Measurements from ENCODE around the gene PDE4D. TPM values are rescaled to one million over a fixed set of nuclear protein-coding genes. Genes with fewer than 3 reads are reported as not detected.

Gene PDE4D
- total and polyA plus RNA-seq, 3 experiments from 2014 or later: 5.6 to 18.3 (median 17.7) TPM

DNA sequence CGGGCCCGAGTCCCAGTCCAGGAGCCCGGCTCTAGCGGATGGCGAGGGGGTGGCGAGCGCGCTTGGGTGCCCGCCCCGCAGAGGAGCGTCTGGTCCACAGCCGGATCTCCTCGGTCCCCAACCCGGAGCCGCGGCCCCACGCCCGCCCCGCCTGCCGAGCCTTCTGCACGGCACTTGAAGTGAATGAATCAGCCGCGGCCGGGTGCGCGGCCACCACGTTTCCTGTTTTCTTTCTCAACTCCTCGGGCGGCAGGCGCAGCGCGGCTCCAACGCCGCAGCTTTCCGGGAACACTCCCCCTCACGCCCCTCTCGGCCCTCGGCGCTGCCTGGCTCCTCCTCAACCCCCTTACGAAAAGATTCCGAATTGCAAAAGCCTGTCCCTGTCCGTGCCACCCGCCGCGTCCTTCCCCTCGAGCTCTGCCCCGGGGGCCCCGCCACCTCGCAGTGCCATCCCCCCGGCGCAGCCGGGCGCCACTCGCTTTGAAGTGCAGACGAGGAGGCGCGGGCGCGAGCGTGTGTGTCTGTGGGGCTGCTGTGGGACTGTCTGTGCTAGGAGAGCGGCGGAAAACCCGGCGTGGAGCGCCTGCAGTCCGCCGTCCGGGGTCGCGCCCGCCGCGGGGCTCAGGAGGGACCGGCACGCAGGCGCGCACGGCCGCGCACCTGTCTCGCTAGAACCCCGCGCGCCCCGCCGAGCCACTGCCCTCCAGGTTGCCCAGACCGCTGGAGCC is 854.1 kb downstream of the PDE4D start:
- DNase-seq: peak; percentile 80 to 95 (median 92)
- Histone ChIP-seq H3K27ac (ENCODE audit: low read depth, low read length) (peak overlapping the region; percentile 62), H3K36me3 (ENCODE audit: insufficient read depth, low read length) (no peaks in the 10 kb centered on the region), H3K4me3 (ENCODE audit: low read length) (peak overlapping the region; percentile 76), H3K4me1 (ENCODE audit: insufficient read depth, low read length) (peaks cover 46% of the 10 kb centered on the region), H3K9me3 (ENCODE audit: low read length) (no peaks in the 10 kb centered on the region), H3K27me3 (ENCODE audit: insufficient read depth, low read length, poor library complexity, severe bottlenecking) (no peaks in the 10 kb centered on the region)
- Mint-ChIP-seq H3K4me1 (peaks cover 47 to 70% (median 56%) of the 10 kb centered on the region in 3 donors), H3K9me3 (peaks cover 0 to 2% (median 0%) of the 10 kb centered on the region in 5 donors), H3K4me3 (peak overlapping the region; percentile 86 to 98 (median 92)), H3K27ac (peak overlapping the region; percentile 91 to 99 (median 98)), H3K27me3 (peaks cover 0 to 1% of the 10 kb centered on the region in 2 donors), H3K36me3 (peaks cover 0 to 43% (median 0%) of the 10 kb centered on the region in 3 donors)
- CTCF ChIA-PET: interaction anchor here (0.6 to 1.8 kb wide), 5 partner anchors 47 to 135 kb away, joined by 3 to 20 read pairs (median 8); no protein-coding TSS in a partner anchor
- POLR2A ChIA-PET: interaction anchor here (0.6 to 1.8 kb wide), 9 partner anchors 32 to 149 kb away, joined by 3 to 47 read pairs (median 6); no protein-coding TSS in a partner anchor

DNA sequence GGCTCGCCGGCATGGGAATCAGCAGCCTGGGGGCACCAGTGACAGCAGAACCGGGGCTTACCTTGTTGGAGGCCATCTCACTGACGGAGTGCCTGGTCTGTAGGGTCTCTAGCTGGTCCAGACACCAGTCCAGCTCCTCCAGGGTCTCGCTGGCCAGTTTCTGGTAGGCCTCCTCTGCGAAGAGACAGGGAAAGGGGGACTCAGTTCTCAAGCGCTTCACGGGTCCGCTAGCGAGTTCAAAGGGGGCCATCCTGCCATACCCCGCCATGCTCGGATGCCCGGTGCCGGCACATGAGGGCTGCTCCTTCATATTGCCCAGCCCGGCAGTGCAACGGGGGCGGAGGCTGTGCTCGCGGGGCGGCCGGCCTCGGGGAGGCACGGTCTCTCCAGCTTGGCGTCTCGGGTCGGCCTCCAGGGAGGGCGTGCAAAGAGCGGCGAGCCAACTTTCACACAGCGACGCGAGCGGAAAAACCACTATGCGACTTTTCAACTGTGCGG is 854.7 kb downstream of the PDE4D start:
- Mint-ChIP-seq H3K4me3 (peak overlapping the region; percentile 86 to 98 (median 92)), H3K27me3 (peaks cover 0 to 1% of the 10 kb centered on the region in 2 donors), H3K4me1 (peaks cover 53 to 76% (median 59%) of the 10 kb centered on the region in 3 donors), H3K9me3 (no peaks in the 10 kb centered on the region), H3K27ac (peak overlapping the region; percentile 91 to 99 (median 98)), H3K36me3 (peaks cover 0 to 47% (median 0%) of the 10 kb centered on the region in 3 donors)
- Histone ChIP-seq H3K27ac (ENCODE audit: low read depth, low read length) (peak overlapping the region; percentile 62), H3K9me3 (ENCODE audit: low read length) (no peaks in the 10 kb centered on the region), H3K4me3 (ENCODE audit: low read length) (peak overlapping the region; percentile 76), H3K36me3 (ENCODE audit: insufficient read depth, low read length) (no peaks in the 10 kb centered on the region), H3K27me3 (ENCODE audit: insufficient read depth, low read length, poor library complexity, severe bottlenecking) (no peaks in the 10 kb centered on the region), H3K4me1 (ENCODE audit: insufficient read depth, low read length) (peaks cover 47% of the 10 kb centered on the region)
- ChIA-PET CTCF (interaction anchor here (0.6 to 1.8 kb wide), 5 partner anchors 48 to 135 kb away, joined by 3 to 20 read pairs (median 8); no protein-coding TSS in a partner anchor), POLR2A (interaction anchor here (0.6 to 1.8 kb wide), 9 partner anchors 32 to 149 kb away, joined by 3 to 47 read pairs (median 6); no protein-coding TSS in a partner anchor)
- DNase-seq: peak in 1 of 5 donors; percentile 45

DNA sequence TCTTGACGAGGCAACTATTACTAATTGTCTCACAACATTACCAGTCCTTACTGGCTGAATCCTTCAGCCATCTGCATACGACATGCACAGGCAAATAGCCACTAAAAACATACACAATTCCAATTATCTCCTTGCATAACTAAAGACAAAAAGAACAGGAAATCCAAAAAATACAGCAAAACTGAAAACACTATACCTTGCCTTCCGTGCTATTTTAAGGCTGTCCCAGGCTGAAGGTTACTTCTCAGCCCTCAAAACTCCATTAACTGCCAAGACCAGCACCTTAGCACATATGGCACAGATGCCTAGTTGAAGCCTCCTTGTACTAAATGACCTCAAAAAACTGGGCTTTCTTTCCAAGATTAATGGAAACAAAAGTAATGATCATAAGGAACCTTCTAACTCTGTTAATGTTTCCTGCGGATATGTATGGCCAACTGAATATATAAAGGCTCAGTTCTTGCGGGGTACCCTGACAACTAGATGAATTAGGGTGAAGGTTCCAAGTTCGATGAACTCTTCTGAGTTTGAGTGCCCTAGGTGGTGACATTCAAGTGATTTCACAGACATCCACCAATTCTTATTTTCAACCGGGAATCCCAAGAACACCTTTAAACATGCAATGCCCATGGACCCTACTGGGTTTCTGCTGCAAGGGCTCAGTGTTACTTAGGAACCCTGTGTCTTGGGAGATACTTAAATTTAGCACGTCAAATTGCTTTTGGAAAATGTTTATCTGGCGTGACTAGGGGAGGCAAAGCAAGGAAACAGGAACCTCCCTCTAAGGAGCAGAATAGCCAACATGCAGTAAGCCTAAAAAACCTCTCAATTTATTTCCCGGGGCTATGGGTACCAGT is 855.4 kb downstream of the PDE4D start:
- H3K4me3 ChIP-seq (ENCODE audit: low read length): peak overlapping the region; percentile 76
- POLR2A ChIA-PET: interaction anchor here (1.4 to 1.8 kb wide), 6 partner anchors 57 to 100 kb away, joined by 3 to 47 read pairs (median 12); no protein-coding TSS in a partner anchor
- Mint-ChIP-seq H3K4me1 (peaks cover 58 to 82% (median 61%) of the 10 kb centered on the region in 3 donors), H3K9me3 (no peaks in the 10 kb centered on the region), H3K27ac (peak overlapping the region; percentile 91 to 99 (median 98)), H3K4me3 (peak overlapping the region; percentile 86 to 98 (median 92)), H3K27me3 (peaks cover 0 to 1% of the 10 kb centered on the region in 2 donors), H3K36me3 (peaks cover 0 to 52% (median 2%) of the 10 kb centered on the region in 3 donors)
- DNase-seq: peak in 1 of 5 donors; percentile 27
- CTCF ChIA-PET: interaction anchor here (1.0 to 2.1 kb wide), 4 partner anchors 90 to 152 kb away, joined by 3 to 20 read pairs (median 7); no protein-coding TSS in a partner anchor
- H3K36me3 ChIP-seq (ENCODE audit: insufficient read depth, low read length): no peaks in the 10 kb centered on the region
- peaks cover 47% of the 10 kb centered on the region for H3K4me1 ChIP-seq (ENCODE audit: insufficient read depth, low read length)
- H3K9me3 ChIP-seq (ENCODE audit: low read length): no peaks in the 10 kb centered on the region
- H3K27ac ChIP-seq (ENCODE audit: low read depth, low read length): peak overlapping the region; percentile 62
- H3K27me3 ChIP-seq (ENCODE audit: insufficient read depth, low read length, poor library complexity, severe bottlenecking): no peaks in the 10 kb centered on the region

DNA sequence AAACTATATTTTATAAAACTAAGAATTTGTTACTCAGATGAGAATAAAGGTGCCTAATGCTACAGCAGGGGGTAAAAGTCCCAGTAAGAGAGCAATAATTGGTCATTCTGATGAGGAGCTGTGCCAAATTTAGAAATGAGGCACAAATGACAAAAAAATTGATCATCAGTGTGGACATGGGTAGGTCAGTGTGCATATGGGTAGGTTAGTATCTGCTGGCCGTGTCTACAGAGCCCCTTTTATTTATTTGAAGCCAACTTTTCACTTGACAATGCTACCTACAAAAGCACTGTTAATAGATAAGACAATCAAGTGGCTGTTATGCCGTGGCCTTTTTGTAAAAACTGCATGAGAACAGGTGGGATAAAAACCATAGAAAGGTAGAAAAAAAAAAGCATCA is 856.1 kb downstream of the PDE4D start:
- H3K4me1 Mint-ChIP-seq: peaks cover 63 to 88% (median 63%) of the 10 kb centered on the region in 3 donors

DNA sequence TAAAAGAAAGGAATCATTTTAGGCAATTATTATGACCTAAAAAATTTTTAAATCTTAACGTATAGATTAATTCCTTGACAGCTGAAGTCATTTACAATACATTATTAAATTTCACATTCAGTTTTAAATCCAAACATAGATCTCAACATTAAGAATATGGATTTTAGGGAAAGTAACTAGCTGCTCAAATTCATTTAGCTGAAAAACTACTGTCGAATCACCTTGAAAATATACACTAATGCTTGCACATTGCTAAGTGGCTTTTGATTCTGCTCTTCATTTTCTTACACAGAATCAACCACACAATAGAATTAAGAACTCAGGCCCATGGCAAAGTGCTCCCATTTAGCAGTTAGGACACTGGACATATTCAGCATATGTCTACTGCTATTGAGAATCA is 856.5 kb downstream of the PDE4D start:
- Mint-ChIP-seq H3K27me3 (peaks cover 0 to 1% of the 10 kb centered on the region in 2 donors), H3K4me3 (peak overlapping the region; percentile 86 to 98 (median 92)), H3K27ac (peak overlapping the region in 6 of 8 donors; percentile 91 to 99 (median 98)), H3K9me3 (no peaks in the 10 kb centered on the region), H3K4me1 (peaks cover 59 to 84% (median 60%) of the 10 kb centered on the region in 3 donors), H3K36me3 (peaks cover 0 to 62% (median 4%) of the 10 kb centered on the region in 3 donors)
- Histone ChIP-seq H3K27me3 (ENCODE audit: insufficient read depth, low read length, poor library complexity, severe bottlenecking) (no peaks in the 10 kb centered on the region), H3K36me3 (ENCODE audit: insufficient read depth, low read length) (no peaks in the 10 kb centered on the region), H3K4me3 (ENCODE audit: low read length) (peak overlapping the region; percentile 76), H3K27ac (ENCODE audit: low read depth, low read length) (no peak overlapping the region), H3K4me1 (ENCODE audit: insufficient read depth, low read length) (peaks cover 47% of the 10 kb centered on the region), H3K9me3 (ENCODE audit: low read length) (no peaks in the 10 kb centered on the region)
- CTCF ChIA-PET: interaction anchor here (1.0 to 4.9 kb wide), 6 partner anchors 88 to 151 kb away, joined by 3 to 73 read pairs (median 4); no protein-coding TSS in a partner anchor
- POLR2A ChIA-PET: interaction anchor here (0.8 to 1.6 kb wide), 2 partner anchors 87 to 91 kb away, joined by 4 to 12 read pairs; no protein-coding TSS in a partner anchor
- no peak for DNase-seq

More for the DNA sequence above, 856.1 kb downstream of the PDE4D start:
- H3K4me3 Mint-ChIP-seq: peak overlapping the region; percentile 86 to 98 (median 92)
- H3K27ac ChIP-seq (ENCODE audit: low read depth, low read length): no peak overlapping the region
- H3K9me3 ChIP-seq (ENCODE audit: low read length): no peaks in the 10 kb centered on the region
- ChIA-PET POLR2A (no interaction called here), CTCF (interaction anchor here (1.0 to 2.1 kb wide), 2 partner anchors 130 to 151 kb away, joined by 3 to 6 read pairs; no protein-coding TSS in a partner anchor)
- H3K9me3 Mint-ChIP-seq: no peaks in the 10 kb centered on the region
- DNase-seq: no peak
- no peaks in the 10 kb centered on the region for H3K36me3 ChIP-seq (ENCODE audit: insufficient read depth, low read length)
- H3K4me3 ChIP-seq (ENCODE audit: low read length): peak overlapping the region; percentile 76
- H3K27ac Mint-ChIP-seq: peak overlapping the region; percentile 6 to 99 (median 98)
- peaks cover 0 to 1% of the 10 kb centered on the region in 2 donors for H3K27me3 Mint-ChIP-seq
- H3K4me1 ChIP-seq (ENCODE audit: insufficient read depth, low read length): peaks cover 47% of the 10 kb centered on the region
- no peaks in the 10 kb centered on the region for H3K27me3 ChIP-seq (ENCODE audit: insufficient read depth, low read length, poor library complexity, severe bottlenecking)
- peaks cover 0 to 58% (median 4%) of the 10 kb centered on the region in 3 donors for H3K36me3 Mint-ChIP-seq

DNA sequence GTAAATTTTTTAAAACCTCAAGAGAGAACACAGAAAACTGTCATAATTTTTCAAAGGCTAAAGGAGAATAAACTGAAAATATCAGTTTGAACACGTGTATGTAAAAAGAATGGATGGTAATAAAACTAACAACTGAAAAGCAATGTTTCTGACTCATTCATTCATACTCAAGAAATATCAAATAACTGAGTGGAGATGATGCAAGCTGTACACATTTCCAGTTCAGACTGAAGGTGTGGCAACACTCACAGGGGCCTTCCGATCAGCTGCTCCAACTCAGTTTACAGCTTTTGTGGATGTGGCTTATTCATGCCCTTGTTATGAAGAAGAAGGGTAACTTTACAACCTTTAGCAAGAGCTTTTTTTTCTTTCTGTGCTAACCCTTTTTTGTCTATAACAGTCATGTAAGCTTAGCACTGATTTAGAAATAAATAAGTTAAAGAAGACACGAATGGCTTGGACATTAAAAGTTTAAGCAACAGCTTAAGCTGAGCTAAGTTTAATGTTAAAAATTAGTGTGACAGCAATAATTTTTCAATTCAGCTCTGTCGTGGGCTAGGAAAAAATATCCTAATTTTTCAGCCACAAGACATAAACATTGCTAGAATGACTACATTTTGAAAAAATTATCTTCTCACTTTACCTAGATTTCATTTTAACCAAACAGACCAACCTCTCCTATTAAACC is 857.1 kb downstream of the PDE4D start:
- no peak overlapping the region for H3K27ac ChIP-seq (ENCODE audit: low read depth, low read length)
- peak overlapping the region; percentile 76 for H3K4me3 ChIP-seq (ENCODE audit: low read length)

More for the DNA sequence above, 857.1 kb downstream of the PDE4D start:
- peaks cover 44% of the 10 kb centered on the region for H3K4me1 ChIP-seq (ENCODE audit: insufficient read depth, low read length)
- ChIA-PET POLR2A (interaction anchor here (0.8 to 1.6 kb wide), 2 partner anchors 88 to 91 kb away, joined by 4 to 12 read pairs; no protein-coding TSS in a partner anchor), CTCF (interaction anchor here (1.2 to 4.9 kb wide), 6 partner anchors 89 to 152 kb away, joined by 3 to 73 read pairs (median 4); no protein-coding TSS in a partner anchor)
- Mint-ChIP-seq H3K27ac (peak overlapping the region in 7 of 8 donors; percentile 21 to 99 (median 91)), H3K4me3 (peak overlapping the region; percentile 86 to 98 (median 92)), H3K27me3 (peaks cover 0 to 1% of the 10 kb centered on the region in 2 donors), H3K36me3 (peaks cover 4 to 65% (median 7%) of the 10 kb centered on the region in 3 donors), H3K9me3 (no peaks in the 10 kb centered on the region), H3K4me1 (peaks cover 58 to 83% (median 58%) of the 10 kb centered on the region in 3 donors)
- peak in 3 of 5 donors; percentile 43 to 73 (median 60) for DNase-seq
- no peaks in the 10 kb centered on the region for H3K27me3 ChIP-seq (ENCODE audit: insufficient read depth, low read length, poor library complexity, severe bottlenecking)
- no peaks in the 10 kb centered on the region for H3K9me3 ChIP-seq (ENCODE audit: low read length)
- no peaks in the 10 kb centered on the region for H3K36me3 ChIP-seq (ENCODE audit: insufficient read depth, low read length)
